Neural crest cell (in vitro differentiated cells): ENCODE results near the gene SBF2. TPM values are rescaled to one million over a fixed set of nuclear protein-coding genes. Genes with fewer than 3 reads are reported as not detected.

Source experiments
- DNase-seq: peaks from one replicate; pipeline ENCODE4 v3.0.0; 2021; ENCODE audit warnings: low read depth, mixed read lengths, low spot score
- H3K27ac Mint-ChIP-seq: one replicate; pipeline ENCODE4 v1.8.0; 2021; ENCODE audit warnings: mild to moderate bottlenecking, mixed read lengths; ENCODE audit not compliant: unreplicated experiment
- H3K27me3 Mint-ChIP-seq: 2 replicates; pipeline ENCODE4 v1.8.0; 2021; ENCODE audit warnings: low read depth, mild to moderate bottlenecking, mixed read lengths
- H3K36me3 Mint-ChIP-seq: 2 replicates; pipeline ENCODE4 v1.8.0; 2021; ENCODE audit warnings: low read depth, mild to moderate bottlenecking, mixed read lengths
- H3K4me1 Mint-ChIP-seq: 2 replicates; pipeline ENCODE4 v1.8.0; 2021; ENCODE audit warnings: mixed read lengths
- H3K4me3 Mint-ChIP-seq: one replicate; pipeline ENCODE4 v1.8.0; 2021; ENCODE audit warnings: mild to moderate bottlenecking, mixed read lengths
- H3K9me3 Mint-ChIP-seq: 2 replicates; pipeline ENCODE4 v1.8.0; 2021; ENCODE audit warnings: mixed read lengths
- total RNA-seq: library from RNA; stranded (reverse); gene quantifications from 2 replicates; pipeline ENCODE4 v1.2.1, GENCODE V29; 2021
- TF ChIP-seq, protein P1 (sequence below): fragments of 200-600 bp; sonication (generic); conservative IDR thresholded peaks from 2 replicates; pipeline ENCODE4 v1.5.0; 2021; ENCODE audit warnings: antibody characterized with exemption, mild to moderate bottlenecking

The SBF2 gene
- total RNA-seq, 1 donor from 2014 or later = 30.2 TPM

DNA sequence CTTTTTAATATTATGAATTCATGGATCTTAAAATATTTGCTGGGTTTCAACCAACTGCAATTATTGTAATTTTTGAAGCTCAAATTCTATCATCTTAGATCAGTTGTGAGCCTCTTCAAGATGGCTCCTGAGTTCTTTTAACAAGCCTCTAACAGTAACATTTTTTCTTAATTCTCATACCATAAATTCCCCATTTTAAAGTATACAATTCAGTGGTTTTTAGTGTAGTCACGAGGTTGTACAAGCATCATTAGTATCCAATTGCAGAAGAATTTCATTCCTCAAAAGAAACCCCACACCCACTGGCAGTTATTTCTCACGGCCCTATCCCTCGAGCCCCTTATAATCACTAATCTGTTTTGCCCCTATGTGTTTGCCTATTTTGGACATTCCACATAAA is 270.8 kb downstream of the SBF2 start:
- Mint-ChIP-seq H3K4me3 (no peak overlapping the region), H3K9me3 (no peaks in the 10 kb centered on the region), H3K36me3 (peaks cover 3% of the 10 kb centered on the region), H3K27ac (no peak overlapping the region), H3K27me3 (no peaks in the 10 kb centered on the region), H3K4me1 (peaks cover 15% of the 10 kb centered on the region)
- TF ChIP-seq, protein P1, sequence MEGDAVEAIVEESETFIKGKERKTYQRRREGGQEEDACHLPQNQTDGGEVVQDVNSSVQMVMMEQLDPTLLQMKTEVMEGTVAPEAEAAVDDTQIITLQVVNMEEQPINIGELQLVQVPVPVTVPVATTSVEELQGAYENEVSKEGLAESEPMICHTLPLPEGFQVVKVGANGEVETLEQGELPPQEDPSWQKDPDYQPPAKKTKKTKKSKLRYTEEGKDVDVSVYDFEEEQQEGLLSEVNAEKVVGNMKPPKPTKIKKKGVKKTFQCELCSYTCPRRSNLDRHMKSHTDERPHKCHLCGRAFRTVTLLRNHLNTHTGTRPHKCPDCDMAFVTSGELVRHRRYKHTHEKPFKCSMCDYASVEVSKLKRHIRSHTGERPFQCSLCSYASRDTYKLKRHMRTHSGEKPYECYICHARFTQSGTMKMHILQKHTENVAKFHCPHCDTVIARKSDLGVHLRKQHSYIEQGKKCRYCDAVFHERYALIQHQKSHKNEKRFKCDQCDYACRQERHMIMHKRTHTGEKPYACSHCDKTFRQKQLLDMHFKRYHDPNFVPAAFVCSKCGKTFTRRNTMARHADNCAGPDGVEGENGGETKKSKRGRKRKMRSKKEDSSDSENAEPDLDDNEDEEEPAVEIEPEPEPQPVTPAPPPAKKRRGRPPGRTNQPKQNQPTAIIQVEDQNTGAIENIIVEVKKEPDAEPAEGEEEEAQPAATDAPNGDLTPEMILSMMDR = no peak
- no peak for DNase-seq

GRCh38 chr11:10022764-10023163 is 271.3 kb downstream of the SBF2 start:
- peaks cover 3% of the 10 kb centered on the region for H3K36me3 Mint-ChIP-seq
- H3K4me1 Mint-ChIP-seq = peaks cover 15% of the 10 kb centered on the region
- H3K4me3 Mint-ChIP-seq = no peak overlapping the region
- TF ChIP-seq, protein P1 = no peak
- H3K9me3 Mint-ChIP-seq = no peaks in the 10 kb centered on the region
- DNase-seq = no peak
- H3K27me3 Mint-ChIP-seq = no peaks in the 10 kb centered on the region
- no peak overlapping the region for H3K27ac Mint-ChIP-seq

- no peak for DNase-seq
- no peaks in the 10 kb centered on the region for H3K27me3 Mint-ChIP-seq
- H3K36me3 Mint-ChIP-seq = peaks cover 3% of the 10 kb centered on the region
- H3K27ac Mint-ChIP-seq = no peak overlapping the region
- TF ChIP-seq, protein P1 = no peak
- peaks cover 15% of the 10 kb centered on the region for H3K4me1 Mint-ChIP-seq
- no peaks in the 10 kb centered on the region for H3K9me3 Mint-ChIP-seq
- no peak overlapping the region for H3K4me3 Mint-ChIP-seq
These were observed 272.5 kb downstream of the SBF2 start for GRCh38 chr11:10021563-10021962.

- Mint-ChIP-seq H3K4me1 (peaks cover 15% of the 10 kb centered on the region), H3K4me3 (no peak overlapping the region), H3K27me3 (no peaks in the 10 kb centered on the region), H3K36me3 (peaks cover 3% of the 10 kb centered on the region), H3K27ac (peak overlapping the region; percentile 72), H3K9me3 (no peaks in the 10 kb centered on the region)
- TF ChIP-seq, protein P1 = no peak
- DNase-seq = no peak
These were observed 273.9 kb downstream of the SBF2 start for GRCh38 chr11:10019906-10020682.

GRCh38 chr11:10017911-10018310 is 276.1 kb downstream of the SBF2 start:
- no peak overlapping the region for H3K4me3 Mint-ChIP-seq

More at GRCh38 chr11:10017911-10018310, 276.1 kb downstream of the SBF2 start:
- no peak for DNase-seq
- Mint-ChIP-seq H3K27ac (no peak overlapping the region), H3K4me1 (peaks cover 15% of the 10 kb centered on the region), H3K27me3 (no peaks in the 10 kb centered on the region), H3K36me3 (peaks cover 3% of the 10 kb centered on the region), H3K9me3 (no peaks in the 10 kb centered on the region)
- TF ChIP-seq, protein P1 = no peak
